Progenitor cell of endocrine pancreas (in vitro differentiated cells): ENCODE results near the gene EME2. TPM values are rescaled to one million over a fixed set of nuclear protein-coding genes. Genes with fewer than 3 reads are reported as not detected.
A peak's percentile ranks its signal among the peaks of the same experiment; 100 is the strongest.

Source experiments
- DNase-seq: peaks from one replicate; pipeline ENCODE4 v3.0.0; 2021; ENCODE audit warnings: low spot score; ENCODE audit not compliant: unreplicated experiment
- H3K27ac Mint-ChIP-seq: 2 replicates; pipeline ENCODE4 v1.8.0; 2021; ENCODE audit warnings: mild to moderate bottlenecking, moderate library complexity, mixed read lengths
- H3K27me3 Mint-ChIP-seq: 2 replicates; pipeline ENCODE4 v1.8.0; 2021; ENCODE audit warnings: mixed read lengths
- H3K36me3 Mint-ChIP-seq: 2 replicates; pipeline ENCODE4 v1.8.0; 2022; ENCODE audit warnings: mixed read lengths; ENCODE audit not compliant: insufficient read depth
- H3K4me1 Mint-ChIP-seq: 2 replicates; pipeline ENCODE4 v1.8.0; 2021; ENCODE audit warnings: low read depth, mixed read lengths
- H3K4me3 Mint-ChIP-seq: 2 replicates; pipeline ENCODE4 v1.8.0; 2021; ENCODE audit warnings: low read depth, mild to moderate bottlenecking, moderate library complexity, mixed read lengths
- H3K9me3 Mint-ChIP-seq: 2 replicates; pipeline ENCODE4 v1.8.0; 2021; ENCODE audit warnings: low read depth, mixed read lengths
- CTCF ChIP-seq: fragments of 200-600 bp; sonication (generic); IDR thresholded peaks from one replicate; pipeline ENCODE4 v1.5.0; 2021; ENCODE audit warnings: antibody characterized with exemption, mild to moderate bottlenecking; ENCODE audit not compliant: unreplicated experiment
- total RNA-seq: library from RNA; stranded (reverse); gene quantifications from 2 replicates; pipeline ENCODE4 v1.2.1, GENCODE V29; 2021

Gene EME2
- total RNA-seq, 1 donor from 2014 or later = 50.6 TPM

DNA sequence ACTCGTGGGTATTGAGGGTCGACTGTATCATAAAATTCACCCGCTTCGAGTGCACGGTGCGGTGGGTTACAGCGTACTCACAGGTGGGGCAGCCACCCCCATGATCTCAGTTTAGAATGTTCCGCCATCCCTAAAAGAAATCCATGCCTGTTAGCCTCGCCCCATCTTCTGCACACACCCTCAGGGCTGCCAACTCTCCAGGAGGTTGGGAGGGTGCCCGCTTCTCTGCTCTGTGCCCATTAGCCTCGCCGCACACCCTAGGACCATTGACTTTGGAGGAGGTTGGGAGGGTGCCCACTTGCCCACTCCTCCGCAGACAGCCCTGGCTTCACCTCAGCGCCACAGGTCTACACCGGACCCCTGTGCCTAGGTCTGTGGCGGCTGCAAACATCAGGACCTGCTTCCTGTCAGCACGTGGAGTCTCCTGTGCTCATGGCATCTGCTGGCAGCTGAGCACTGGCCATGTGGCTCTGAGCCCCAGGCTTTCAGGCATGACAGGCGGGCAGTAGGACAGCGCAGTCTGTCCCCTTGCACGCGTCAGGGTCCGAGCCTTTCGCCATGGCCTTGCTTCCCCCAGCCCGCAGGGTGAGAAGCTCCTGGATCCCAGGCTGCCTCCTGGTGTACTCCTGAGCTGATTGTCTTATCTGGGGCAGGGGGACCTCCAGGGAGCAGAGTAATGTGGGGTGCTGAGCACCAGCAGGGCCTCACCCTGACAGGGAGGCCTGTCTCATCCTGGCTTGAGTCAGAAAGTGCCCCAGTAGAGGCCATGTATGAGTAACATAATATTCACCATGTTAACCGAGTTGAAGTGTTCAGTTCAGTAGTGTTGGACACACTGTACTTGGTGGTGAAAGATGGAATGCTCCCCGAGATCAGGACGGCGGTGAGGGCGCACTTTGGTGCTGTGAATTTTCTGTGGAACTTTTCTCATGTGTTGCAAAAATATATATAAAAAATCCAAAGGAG lies 23.2 kb upstream of the EME2 start:
- Mint-ChIP-seq H3K27ac (no peak overlapping the region), H3K4me1 (no peaks in the 10 kb centered on the region), H3K27me3 (no peaks in the 10 kb centered on the region), H3K4me3 (no peak overlapping the region), H3K36me3 (peaks cover 2% of the 10 kb centered on the region), H3K9me3 (no peaks in the 10 kb centered on the region)
- DNase-seq = peak; percentile 8
- no peak for TF ChIP-seq CTCF

DNA sequence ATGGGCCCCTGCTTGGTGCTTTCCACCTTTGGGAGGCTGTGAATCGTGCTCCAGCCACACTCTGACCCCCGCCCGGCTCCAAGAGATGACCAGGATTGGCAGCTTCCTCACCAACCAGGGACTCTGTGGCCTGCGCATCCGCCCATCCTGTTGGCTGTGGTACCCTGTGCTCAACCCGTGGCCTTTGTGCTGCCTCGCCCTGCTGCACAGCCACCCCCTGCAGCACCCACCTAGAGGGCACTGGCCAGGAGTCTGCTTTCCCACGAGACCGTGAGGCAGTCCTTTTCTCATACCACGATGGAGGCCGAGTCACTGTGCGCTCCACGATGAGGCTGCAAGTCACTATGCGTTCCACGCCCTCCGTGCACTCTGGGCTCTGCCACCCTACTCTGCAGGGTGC lies 20.7 kb upstream of the EME2 start:
- H3K36me3 Mint-ChIP-seq = peaks cover 5% of the 10 kb centered on the region
- no peaks in the 10 kb centered on the region for H3K27me3 Mint-ChIP-seq
- H3K9me3 Mint-ChIP-seq = no peaks in the 10 kb centered on the region
- no peak for TF ChIP-seq CTCF
- H3K4me1 Mint-ChIP-seq = no peaks in the 10 kb centered on the region
- DNase-seq = no peak
- no peak overlapping the region for H3K4me3 Mint-ChIP-seq
- no peak overlapping the region for H3K27ac Mint-ChIP-seq

DNA sequence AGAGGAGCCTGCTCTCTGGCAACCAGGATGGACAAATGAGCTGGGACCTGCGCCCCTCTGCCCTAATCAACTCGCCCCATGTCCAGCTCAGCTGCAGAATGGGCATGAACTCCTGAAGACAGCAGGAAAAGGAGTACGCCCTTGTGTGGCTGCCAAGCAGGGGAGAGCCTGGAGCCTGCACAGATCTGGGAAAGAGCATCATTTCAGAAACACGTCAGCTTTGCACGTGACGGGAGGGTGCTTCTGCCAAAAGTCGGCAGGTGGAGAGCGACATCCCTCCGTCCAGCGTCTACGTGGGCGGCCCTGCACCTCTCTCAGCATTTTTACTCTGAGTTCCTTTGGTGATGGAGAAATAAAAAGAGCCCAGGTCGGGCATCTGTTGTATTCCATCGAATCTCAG lies 19.8 kb upstream of the EME2 start:
- H3K4me1 Mint-ChIP-seq = peaks cover 2% of the 10 kb centered on the region
- H3K4me3 Mint-ChIP-seq = no peak overlapping the region
- H3K36me3 Mint-ChIP-seq = peaks cover 5% of the 10 kb centered on the region
- no peak for DNase-seq
- no peak overlapping the region for H3K27ac Mint-ChIP-seq
- no peaks in the 10 kb centered on the region for H3K27me3 Mint-ChIP-seq
- H3K9me3 Mint-ChIP-seq = no peaks in the 10 kb centered on the region
- TF ChIP-seq CTCF = no peak

- H3K27ac Mint-ChIP-seq = peak overlapping the region; percentile 29
Observed at GRCh38 chr16:1754204-1754603, 18.4 kb upstream of the EME2 start.

More at GRCh38 chr16:1754204-1754603, 18.4 kb upstream of the EME2 start:
- TF ChIP-seq CTCF = no peak
- H3K4me1 Mint-ChIP-seq = peaks cover 5% of the 10 kb centered on the region
- H3K4me3 Mint-ChIP-seq = no peak overlapping the region
- peaks cover 6% of the 10 kb centered on the region for H3K36me3 Mint-ChIP-seq
- no peaks in the 10 kb centered on the region for H3K9me3 Mint-ChIP-seq
- H3K27me3 Mint-ChIP-seq = no peaks in the 10 kb centered on the region
- no peak for DNase-seq
